Lower leg skin (tissue), 3 donors: ENCODE results near the gene PMPCA.

Source experiments
- CTCF ChIP-seq, 3 donors: fragments of 450-650 bp; IDR thresholded peaks; one replicate each; pipeline ENCODE4 v1.5.1; 2016; ENCODE audit warnings: antibody characterized with exemption in 3 of 3, mild to moderate bottlenecking in 3 of 3, moderate library complexity in 2 of 3
- POLR2A ChIP-seq, 2 donors: fragments of 450-650 bp; IDR thresholded peaks; one replicate each; pipeline ENCODE4 v1.6.1; 2016 to 2017; ENCODE audit warnings: antibody characterized with exemption in 2 of 2, mild to moderate bottlenecking in 1 of 2, moderate library complexity in 1 of 2

- TF ChIP-seq CTCF (IDR thresholded peaks at IDR 0.05) (no peak), POLR2A (IDR thresholded peaks at IDR 0.05) (no peak)
These were observed 31.1 kb upstream of the PMPCA start for GRCh38 chr9:136379401-136379800.
